Sigmoid colon (tissue), 4 donors: ENCODE measurements around the gene TRIM25.

Source experiments
- CTCF ChIP-seq, 4 experiments: fragments of 450-650 bp in 3 of 4; fragments of 200-600 bp in 1 of 4; IDR thresholded peaks; one replicate each; pipeline ENCODE4 v1.5.1; 2016 to 2019; ENCODE audit warnings: antibody characterized with exemption in 4 of 4, mild to moderate bottlenecking in 3 of 4, moderate library complexity in 2 of 4
- EP300 ChIP-seq, 4 donors: sonication (generic); formaldehyde crosslinking; IDR thresholded peaks; one replicate each; pipeline ENCODE4 v1.6.1; 2017; ENCODE audit warnings: antibody characterized with exemption in 4 of 4
- POLR2A ChIP-seq, 2 donors: fragments of 450-650 bp; IDR thresholded peaks; one replicate each; pipeline ENCODE4 v1.6.1; 2016; ENCODE audit warnings: antibody characterized with exemption in 2 of 2, mild to moderate bottlenecking in 2 of 2, moderate library complexity in 2 of 2

- no peak for TF ChIP-seq CTCF (IDR thresholded peaks at IDR 0.05)
- no peak for TF ChIP-seq POLR2A (IDR thresholded peaks at IDR 0.05)
- no peak for TF ChIP-seq EP300 (IDR thresholded peaks at IDR 0.05)
Observed at GRCh38 chr17:56949595-56949994, 35.7 kb upstream of the TRIM25 start.
